Smooth muscle cell (in vitro differentiated cells): ENCODE measurements around the gene KCNJ1. TPM values are rescaled to one million over a fixed set of nuclear protein-coding genes. Genes with fewer than 3 reads are reported as not detected.
A peak's percentile ranks its signal among the peaks of the same experiment; 100 is the strongest.

Experiments
- DNase-seq: peaks from one replicate; lab custom pipeline; 2025; ENCODE audit not compliant: unreplicated experiment; lab: John Stamatoyannopoulos, UW
- H2AFZ ChIP-seq: fragments of 200-600 bp; sonication (generic); 2 replicates; pipeline ENCODE4 v1.6.0; 2016; ENCODE audit warnings: antibody characterized with exemption, low read depth, mild to moderate bottlenecking
- H3F3A ChIP-seq: fragments of 200-600 bp; sonication (generic); 2 replicates; pipeline ENCODE4 v1.6.0; 2017; ENCODE audit warnings: antibody characterized with exemption, low read depth
- H3K27ac ChIP-seq: fragments of 200-600 bp; sonication (generic); 2 replicates; pipeline ENCODE4 v1.5.1; 2016; ENCODE audit warnings: low read depth, mild to moderate bottlenecking
- H3K27me3 ChIP-seq: fragments of 200-600 bp; sonication (generic); 2 replicates; pipeline ENCODE4 v1.6.1; 2016; ENCODE audit warnings: low read depth, mild to moderate bottlenecking
- H3K36me3 ChIP-seq: fragments of 200-600 bp; sonication (generic); 2 replicates; pipeline ENCODE4 v1.5.1; 2016; ENCODE audit warnings: low read depth
- H3K4me1 ChIP-seq: fragments of 200-600 bp; sonication (generic); 2 replicates; pipeline ENCODE4 v1.5.1; 2016; ENCODE audit warnings: low read depth
- H3K4me2 ChIP-seq: fragments of 200-600 bp; sonication (generic); 2 replicates; pipeline ENCODE4 v1.6.0; 2016; ENCODE audit warnings: mild to moderate bottlenecking
- H3K4me3 ChIP-seq: fragments of 200-600 bp; sonication (generic); 2 replicates; pipeline ENCODE4 v1.5.1; 2016; ENCODE audit warnings: mild to moderate bottlenecking
- H3K79me2 ChIP-seq: fragments of 200-600 bp; sonication (generic); 2 replicates; pipeline ENCODE4 v1.6.0; 2016; ENCODE audit warnings: low read depth, mild to moderate bottlenecking
- H3K9ac ChIP-seq: fragments of 200-600 bp; sonication (generic); 2 replicates; pipeline ENCODE4 v1.6.0; 2016; ENCODE audit warnings: low read depth
- H3K9me3 ChIP-seq: fragments of 200-600 bp; sonication (generic); replicated peaks from 2 replicates; pipeline ENCODE4 v1.5.1; 2016; ENCODE audit warnings: low read depth
- H4K20me1 ChIP-seq: fragments of 200-600 bp; sonication (generic); 2 replicates; pipeline ENCODE4 v1.6.0; 2016; ENCODE audit warnings: low read depth
- WGBS: methylation state at CpG from one replicate; pipeline ENCODE4 v1.1.7; 2016; ENCODE audit warnings: low lambda C conversion rate; 5-methylcytosine and 5-hydroxymethylcytosine counted together
- polyA plus RNA-seq: library from polyadenylated mRNA; unstranded; fragments of >200 nt; fragmentation: Nextera tagmentation; extraction: Ambion mirVana; gene quantifications from 2 replicates; pipeline ENCODE4 v1.2.1, GENCODE V29; 2016
- total RNA-seq: library from RNA; depleted of rRNA; stranded (reverse); fragments of >200 nt; gene quantifications from 2 replicates; pipeline ENCODE4 v1.2.3, GENCODE V29; 2014
- TF ChIP-seq, protein P1 (sequence below): fragments of 200-600 bp; sonication (generic); IDR thresholded peaks from 2 replicates; pipeline ENCODE4 v1.5.1; 2017; ENCODE audit warnings: borderline replicate concordance, mild to moderate bottlenecking, antibody characterized with exemption; ENCODE audit not compliant: insufficient read depth, poor library complexity, severe bottlenecking

Gene KCNJ1
- total and polyA plus RNA-seq, 2 experiments from 2014 or later = 0.99 TPM; not detected in 1

DNA sequence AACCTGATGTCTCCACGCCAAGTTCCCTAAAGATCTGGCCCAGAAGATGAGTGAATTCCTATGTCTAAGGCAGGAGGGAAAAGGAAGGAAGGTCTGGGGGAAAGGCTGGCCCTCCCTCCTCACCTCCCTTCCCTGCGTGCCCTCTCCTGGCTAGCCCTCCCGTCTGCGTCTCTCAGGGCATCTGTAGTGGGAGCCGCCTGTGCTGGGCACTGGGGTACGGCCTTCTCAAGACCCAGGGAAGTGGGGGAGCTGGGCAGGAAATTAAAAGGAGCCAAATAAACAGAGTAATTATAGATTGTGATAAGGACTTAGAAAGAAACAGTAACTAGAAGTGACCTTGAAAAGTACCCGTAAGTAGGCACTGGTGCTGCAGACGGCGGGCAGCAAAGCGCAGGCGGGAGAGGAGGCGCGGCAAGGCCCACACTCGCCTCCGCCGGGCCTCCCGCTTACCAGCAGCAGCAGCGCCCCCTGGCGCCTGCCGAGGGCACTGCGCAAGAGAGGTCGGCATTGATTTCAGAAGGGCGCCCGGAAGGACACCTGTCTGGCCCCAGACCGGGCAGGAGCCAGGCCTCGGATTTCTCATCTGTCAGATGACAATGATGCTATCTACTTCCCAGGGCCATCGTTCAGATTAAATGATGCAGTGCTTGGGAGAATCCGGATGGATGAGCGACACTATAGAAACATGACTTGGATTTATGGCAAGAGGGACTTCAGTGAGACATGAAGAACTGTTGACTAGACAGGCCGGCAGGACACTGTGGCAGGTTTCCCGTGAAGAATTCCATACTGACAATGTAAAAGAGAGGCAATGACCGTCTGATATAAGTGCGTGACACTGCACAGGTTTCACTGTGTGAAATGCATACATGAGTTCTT is 7.3 kb downstream of the KCNJ1 start:
- Histone ChIP-seq H3K9ac (no peak overlapping the region), H3K4me3 (no peak overlapping the region), H3F3A (peaks cover 12% of the 10 kb centered on the region), H3K4me2 (no peak overlapping the region), H3K9me3 (no peaks in the 10 kb centered on the region), H3K27ac (no peak overlapping the region), H3K36me3 (no peaks in the 10 kb centered on the region), H3K4me1 (no peaks in the 10 kb centered on the region), H4K20me1 (no peaks in the 10 kb centered on the region), H2AFZ (no peak overlapping the region), H3K27me3 (no peaks in the 10 kb centered on the region), H3K79me2 (no peaks in the 10 kb centered on the region)
- TF ChIP-seq, protein P1, sequence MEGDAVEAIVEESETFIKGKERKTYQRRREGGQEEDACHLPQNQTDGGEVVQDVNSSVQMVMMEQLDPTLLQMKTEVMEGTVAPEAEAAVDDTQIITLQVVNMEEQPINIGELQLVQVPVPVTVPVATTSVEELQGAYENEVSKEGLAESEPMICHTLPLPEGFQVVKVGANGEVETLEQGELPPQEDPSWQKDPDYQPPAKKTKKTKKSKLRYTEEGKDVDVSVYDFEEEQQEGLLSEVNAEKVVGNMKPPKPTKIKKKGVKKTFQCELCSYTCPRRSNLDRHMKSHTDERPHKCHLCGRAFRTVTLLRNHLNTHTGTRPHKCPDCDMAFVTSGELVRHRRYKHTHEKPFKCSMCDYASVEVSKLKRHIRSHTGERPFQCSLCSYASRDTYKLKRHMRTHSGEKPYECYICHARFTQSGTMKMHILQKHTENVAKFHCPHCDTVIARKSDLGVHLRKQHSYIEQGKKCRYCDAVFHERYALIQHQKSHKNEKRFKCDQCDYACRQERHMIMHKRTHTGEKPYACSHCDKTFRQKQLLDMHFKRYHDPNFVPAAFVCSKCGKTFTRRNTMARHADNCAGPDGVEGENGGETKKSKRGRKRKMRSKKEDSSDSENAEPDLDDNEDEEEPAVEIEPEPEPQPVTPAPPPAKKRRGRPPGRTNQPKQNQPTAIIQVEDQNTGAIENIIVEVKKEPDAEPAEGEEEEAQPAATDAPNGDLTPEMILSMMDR = peak; percentile 97
- WGBS = 32% methylated on average over 33 of the region's 33 CpGs
- DNase-seq = peak; percentile 31

DNA sequence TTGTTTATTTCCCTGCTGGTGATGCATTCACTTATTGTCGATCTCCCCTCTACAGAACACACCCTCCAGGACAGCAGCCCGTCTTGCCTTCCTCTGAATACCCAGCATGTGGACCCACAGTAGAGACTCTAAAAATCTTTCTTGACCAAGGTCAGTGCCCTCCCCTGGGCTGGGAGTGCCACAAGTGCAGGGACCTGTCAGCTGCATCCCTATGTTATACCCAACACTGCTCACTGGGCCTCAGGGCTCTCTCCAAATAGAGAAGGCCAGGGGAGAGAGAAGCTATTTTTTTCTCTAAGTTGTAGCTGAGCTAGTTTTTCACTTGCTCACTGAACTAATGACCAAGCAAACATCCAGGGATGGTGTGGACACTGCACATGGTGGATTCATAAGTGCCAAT is 9.8 kb downstream of the KCNJ1 start:
- H3K4me3 ChIP-seq = no peak overlapping the region
- H3K9me3 ChIP-seq = no peaks in the 10 kb centered on the region
- no peak overlapping the region for H3K9ac ChIP-seq
- no peaks in the 10 kb centered on the region for H3K4me1 ChIP-seq
- no peaks in the 10 kb centered on the region for H4K20me1 ChIP-seq
- TF ChIP-seq, protein P1 = no peak
- no peak overlapping the region for H2AFZ ChIP-seq
- WGBS = 100% methylated on average over 2 of the region's 2 CpGs
- H3F3A ChIP-seq = no peaks in the 10 kb centered on the region
- H3K4me2 ChIP-seq = no peak overlapping the region
- H3K27me3 ChIP-seq = no peaks in the 10 kb centered on the region
- H3K79me2 ChIP-seq = no peaks in the 10 kb centered on the region
- no peak for DNase-seq
- no peaks in the 10 kb centered on the region for H3K36me3 ChIP-seq
- no peak overlapping the region for H3K27ac ChIP-seq

DNA sequence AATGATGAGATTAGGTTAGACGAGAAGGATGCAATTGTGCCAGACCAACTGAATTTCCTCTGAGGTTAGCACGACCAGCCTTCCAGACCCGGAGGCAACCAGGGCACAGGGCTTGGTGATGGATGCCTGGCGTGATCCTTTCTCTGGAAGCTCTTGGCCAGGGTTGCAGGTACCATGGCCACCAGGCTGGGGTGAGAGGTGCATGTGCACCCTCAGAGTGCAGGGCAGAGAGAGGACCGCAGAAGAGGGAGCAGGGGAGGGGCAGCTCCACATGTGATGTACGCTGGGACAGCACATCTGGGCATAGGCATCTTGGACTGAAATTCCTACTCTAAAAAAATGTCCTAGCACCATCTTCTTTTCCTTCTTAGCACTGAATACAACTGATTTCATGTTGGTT is 10.9 kb downstream of the KCNJ1 start:
- H3F3A ChIP-seq = no peaks in the 10 kb centered on the region
- 83% methylated on average over 6 of the region's 6 CpGs for WGBS
- no peaks in the 10 kb centered on the region for H3K36me3 ChIP-seq
- H4K20me1 ChIP-seq = no peaks in the 10 kb centered on the region
- no peaks in the 10 kb centered on the region for H3K79me2 ChIP-seq
- no peak overlapping the region for H3K4me2 ChIP-seq
- H3K9me3 ChIP-seq = no peaks in the 10 kb centered on the region
- no peak overlapping the region for H2AFZ ChIP-seq
- no peak overlapping the region for H3K4me3 ChIP-seq
- H3K27me3 ChIP-seq = no peaks in the 10 kb centered on the region
- no peak overlapping the region for H3K9ac ChIP-seq
- TF ChIP-seq, protein P1 = no peak
- no peak for DNase-seq
- H3K4me1 ChIP-seq = no peaks in the 10 kb centered on the region
- H3K27ac ChIP-seq = no peak overlapping the region

DNA sequence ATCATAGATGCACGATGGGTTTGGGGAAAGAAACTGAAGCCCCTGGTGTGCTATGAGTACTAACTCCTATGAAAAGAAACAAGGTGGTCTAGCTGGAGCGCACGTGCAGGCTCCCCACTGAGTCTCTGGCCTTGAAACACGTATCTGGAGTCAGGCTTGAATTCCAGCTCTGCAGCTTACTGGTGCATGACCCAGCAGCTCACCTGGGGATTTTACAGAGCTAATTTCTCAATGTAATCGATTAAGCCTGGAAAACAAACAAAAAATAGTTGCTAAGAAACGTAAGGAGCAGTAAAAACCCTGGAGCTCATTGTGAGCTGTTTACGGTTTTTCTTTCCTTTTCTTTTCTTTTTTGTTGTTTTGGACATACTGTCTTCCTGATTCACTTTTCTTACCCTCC is 12.3 kb downstream of the KCNJ1 start:
- no peaks in the 10 kb centered on the region for H4K20me1 ChIP-seq
- H3K4me3 ChIP-seq = no peak overlapping the region
- TF ChIP-seq, protein P1 = no peak
- no peak overlapping the region for H3K9ac ChIP-seq
- no peaks in the 10 kb centered on the region for H3K36me3 ChIP-seq
- no peaks in the 10 kb centered on the region for H3K9me3 ChIP-seq
- no peaks in the 10 kb centered on the region for H3F3A ChIP-seq
- H3K79me2 ChIP-seq = no peaks in the 10 kb centered on the region
- no peak overlapping the region for H3K4me2 ChIP-seq
- 92% methylated on average over 7 of the region's 7 CpGs for WGBS
- H3K27ac ChIP-seq = no peak overlapping the region
- no peak overlapping the region for H2AFZ ChIP-seq
- no peak for DNase-seq
- no peaks in the 10 kb centered on the region for H3K27me3 ChIP-seq
- no peaks in the 10 kb centered on the region for H3K4me1 ChIP-seq
